Keratinocyte (primary cell): Measurements from ENCODE around the gene FAM120B.

Source experiments
- EZH2 ChIP-seq: IDR thresholded peaks from one replicate; pipeline ENCODE4 v1.6.1; 2012; ENCODE audit warnings: inconsistent platforms, mild to moderate bottlenecking, low read length, moderate library complexity
- TF ChIP-seq, protein P1 (sequence below), 3 experiments: IDR thresholded peaks in 1 of 3; conservative IDR thresholded peaks in 1 of 3; optimal IDR thresholded peaks in 1 of 3; 2 replicates in 2 of 3; 3 replicates in 1 of 3; pipeline versions ENCODE3 to v1.5.1; 2011; ENCODE audit warnings: low read length in 3 of 3, mild to moderate bottlenecking in 3 of 3, moderate library complexity in 2 of 3, control low read depth in 1 of 3, inconsistent platforms in 1 of 3; ENCODE audit not compliant: insufficient read depth in 2 of 3; ENCODE audit errors: extremely low read depth in 1 of 3

DNA sequence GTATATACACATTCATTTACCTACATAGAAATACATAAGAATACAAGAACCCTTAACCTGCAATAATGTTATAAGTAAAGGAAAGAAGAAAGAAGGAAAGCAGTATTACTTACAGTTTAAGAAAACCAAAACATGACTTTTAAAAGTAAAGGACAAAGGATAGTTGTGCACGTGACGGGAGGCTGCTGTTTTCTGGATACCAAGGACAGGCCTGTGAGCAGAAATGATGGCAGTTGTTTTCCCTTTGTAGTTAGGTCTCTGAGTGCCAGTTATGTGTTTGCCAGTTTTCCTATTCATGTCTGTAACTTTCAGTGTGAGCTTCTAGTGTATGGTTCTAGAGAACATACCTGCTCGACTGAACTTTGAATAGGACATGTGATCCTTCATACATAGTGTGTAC, 54.8 kb downstream of the FAM120B start:
- TF ChIP-seq, protein P1, sequence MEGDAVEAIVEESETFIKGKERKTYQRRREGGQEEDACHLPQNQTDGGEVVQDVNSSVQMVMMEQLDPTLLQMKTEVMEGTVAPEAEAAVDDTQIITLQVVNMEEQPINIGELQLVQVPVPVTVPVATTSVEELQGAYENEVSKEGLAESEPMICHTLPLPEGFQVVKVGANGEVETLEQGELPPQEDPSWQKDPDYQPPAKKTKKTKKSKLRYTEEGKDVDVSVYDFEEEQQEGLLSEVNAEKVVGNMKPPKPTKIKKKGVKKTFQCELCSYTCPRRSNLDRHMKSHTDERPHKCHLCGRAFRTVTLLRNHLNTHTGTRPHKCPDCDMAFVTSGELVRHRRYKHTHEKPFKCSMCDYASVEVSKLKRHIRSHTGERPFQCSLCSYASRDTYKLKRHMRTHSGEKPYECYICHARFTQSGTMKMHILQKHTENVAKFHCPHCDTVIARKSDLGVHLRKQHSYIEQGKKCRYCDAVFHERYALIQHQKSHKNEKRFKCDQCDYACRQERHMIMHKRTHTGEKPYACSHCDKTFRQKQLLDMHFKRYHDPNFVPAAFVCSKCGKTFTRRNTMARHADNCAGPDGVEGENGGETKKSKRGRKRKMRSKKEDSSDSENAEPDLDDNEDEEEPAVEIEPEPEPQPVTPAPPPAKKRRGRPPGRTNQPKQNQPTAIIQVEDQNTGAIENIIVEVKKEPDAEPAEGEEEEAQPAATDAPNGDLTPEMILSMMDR (optimal IDR thresholded peaks at IDR 0.05 in 1 of 3, IDR thresholded peaks at IDR 0.05 in 1 of 3, conservative IDR thresholded peaks at IDR 0.05 in 1 of 3; ENCODE audit: extremely low read depth in 1 of 3, insufficient read depth in 2 of 3, low read length in 3 of 3), result no peak
- TF ChIP-seq EZH2, result no peak
